ENCODE data around the gene IGFALS.

DNA sequence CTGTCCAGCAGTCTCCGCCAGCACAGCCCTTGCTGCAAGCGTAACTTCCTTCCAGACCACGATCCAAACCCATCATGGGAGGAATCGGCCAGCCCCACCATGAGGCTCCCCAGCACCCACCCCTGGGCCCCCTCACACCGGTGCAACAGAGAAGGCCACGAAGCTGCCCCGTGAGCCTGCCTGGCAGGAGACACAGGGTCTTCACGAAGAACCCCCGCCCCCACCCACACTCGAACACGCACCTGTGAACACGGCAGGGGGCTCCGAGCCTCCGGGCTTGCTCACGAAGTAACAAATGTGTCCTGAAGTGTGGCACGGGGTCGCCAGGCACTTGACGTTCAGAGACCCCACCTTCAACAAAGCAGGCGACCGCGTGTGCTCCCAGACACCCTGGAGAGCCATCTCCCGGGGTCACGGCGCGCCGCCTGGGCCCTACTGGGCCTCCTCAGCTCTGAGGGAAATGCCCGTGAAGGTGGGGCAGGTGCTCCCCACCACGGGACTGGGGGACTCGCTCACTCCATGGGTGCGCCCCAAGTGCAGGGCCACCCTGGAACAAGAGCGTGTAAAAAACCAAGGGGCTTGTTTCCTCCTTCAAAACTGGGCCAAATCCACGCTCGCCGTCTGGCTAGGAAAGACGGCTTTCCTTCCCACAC is 25.5 kb upstream of the IGFALS start:
- no peak for TF ChIP-seq CTCF (IDR thresholded peaks at IDR 0.05; ENCODE audit: extremely low read depth in 1 of 2, insufficient read depth in 1 of 2, low read depth in 1 of 2, low read length in 2 of 2)
- no peak for TF ChIP-seq JUN (IDR thresholded peaks at IDR 0.05; ENCODE audit: borderline replicate concordance, insufficient read depth, insufficient read length, low read depth)
- no peak for TF ChIP-seq POLR2A (IDR thresholded peaks at IDR 0.05; ENCODE audit: low read depth, low read length)
- TF ChIP-seq POLR2AphosphoS5 (IDR thresholded peaks at IDR 0.05; ENCODE audit: insufficient read depth, low read depth, low read length): no peak
- TF ChIP-seq EZH2 (IDR thresholded peaks at IDR 0.05; ENCODE audit: borderline replicate concordance, low read depth, low read length, severe bottlenecking): no peak
- no peak for TF ChIP-seq MAX (IDR thresholded peaks at IDR 0.05; ENCODE audit: insufficient read depth, insufficient read length)
- no peak for TF ChIP-seq FOS (IDR thresholded peaks at IDR 0.05; ENCODE audit: borderline replicate concordance, insufficient read depth, low read length)
- no peak for TF ChIP-seq MYC (IDR thresholded peaks at IDR 0.05; ENCODE audit: low read depth, low read length)

All from endothelial cell of umbilical vein (primary cell).